ENCODE results near the gene WNT2. TPM values are rescaled to one million over a fixed set of nuclear protein-coding genes. Genes with fewer than 3 reads are reported as not detected.

Gene WNT2
- total RNA-seq, 4 donors from 2014 or later: 0.68 to 0.99 TPM; not detected in 2

DNA sequence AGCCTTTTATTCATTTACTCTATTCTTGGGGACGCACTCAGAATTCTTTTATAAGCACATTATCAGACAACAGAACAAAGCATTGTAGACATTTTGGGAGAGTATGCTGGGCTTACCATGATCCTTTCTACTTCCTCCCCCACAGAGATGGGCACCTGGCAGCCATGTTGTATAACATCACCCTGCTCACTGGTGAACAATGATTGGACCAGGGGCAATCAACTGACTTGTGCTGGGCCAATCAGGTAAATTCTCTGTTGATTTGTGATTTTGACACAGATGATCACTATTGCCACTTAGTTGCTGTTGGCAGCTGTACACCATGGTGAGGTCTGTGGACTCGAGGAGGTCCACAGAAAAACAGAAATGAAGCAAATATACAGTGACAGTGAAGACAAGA lies 43.7 kb downstream of the WNT2 start:
- no peaks in the 10 kb centered on the region for H3K27me3 ChIP-seq
- TF ChIP-seq POLR2A (IDR thresholded peaks at IDR 0.05) (no peak), POLR2AphosphoS5 (IDR thresholded peaks at IDR 0.05) (no peak), CTCF (IDR thresholded peaks at IDR 0.05) (no peak), EP300 (IDR thresholded peaks at IDR 0.05) (no peak)
- H3K27ac ChIP-seq: no peak overlapping the region
- H3K4me1 ChIP-seq: peaks cover 11% of the 10 kb centered on the region
- DNase-seq (ENCODE audit: low spot score in 2 of 2): peak in 1 of 2 donors; percentile 15
- 87% methylated on average over 2 of the region's 2 CpGs for WGBS
- H3K4me3 ChIP-seq: no peak overlapping the region
- H3K36me3 ChIP-seq: no peaks in the 10 kb centered on the region
- no peaks in the 10 kb centered on the region for H3K9me3 ChIP-seq

GRCh38 chr7:117278040-117278439 lies 44.8 kb downstream of the WNT2 start:
- DNase-seq (ENCODE audit: low spot score in 2 of 2): peak in 1 of 2 donors; percentile 64
- H3K9me3 ChIP-seq: no peaks in the 10 kb centered on the region
- H3K4me3 ChIP-seq: no peak overlapping the region
- no peak overlapping the region for H3K27ac ChIP-seq
- no peaks in the 10 kb centered on the region for H3K27me3 ChIP-seq
- 97% methylated on average over 10 of the region's 10 CpGs for WGBS
- no peak for TF ChIP-seq POLR2AphosphoS5 (IDR thresholded peaks at IDR 0.05)
- no peak for TF ChIP-seq EP300 (IDR thresholded peaks at IDR 0.05)
- TF ChIP-seq POLR2A (IDR thresholded peaks at IDR 0.05): no peak
- no peak for TF ChIP-seq CTCF (IDR thresholded peaks at IDR 0.05)
- H3K36me3 ChIP-seq: no peaks in the 10 kb centered on the region
- peaks cover 19% of the 10 kb centered on the region for H3K4me1 ChIP-seq

GRCh38 chr7:117277576-117277975 lies 45.3 kb downstream of the WNT2 start:
- Histone ChIP-seq H3K4me3 (no peak overlapping the region), H3K27ac (no peak overlapping the region), H3K36me3 (no peaks in the 10 kb centered on the region), H3K27me3 (no peaks in the 10 kb centered on the region), H3K4me1 (peaks cover 19% of the 10 kb centered on the region), H3K9me3 (no peaks in the 10 kb centered on the region)
- DNase-seq (ENCODE audit: low spot score in 2 of 2): peak in 1 of 2 donors; percentile 64
- 61% methylated on average over 3 of the region's 3 CpGs for WGBS
- TF ChIP-seq POLR2A (IDR thresholded peaks at IDR 0.05): no peak
- TF ChIP-seq POLR2AphosphoS5 (IDR thresholded peaks at IDR 0.05): no peak
- TF ChIP-seq CTCF (IDR thresholded peaks at IDR 0.05): no peak
- TF ChIP-seq EP300 (IDR thresholded peaks at IDR 0.05): no peak

GRCh38 chr7:117274951-117275350 lies 47.9 kb downstream of the WNT2 start:
- 68% methylated on average over 4 of the region's 4 CpGs for WGBS
- Histone ChIP-seq H3K27me3 (no peaks in the 10 kb centered on the region), H3K36me3 (no peaks in the 10 kb centered on the region), H3K9me3 (no peaks in the 10 kb centered on the region), H3K4me3 (no peak overlapping the region), H3K27ac (no peak overlapping the region), H3K4me1 (peaks cover 12% of the 10 kb centered on the region)
- no peak for DNase-seq (ENCODE audit: low spot score in 2 of 2)
- TF ChIP-seq POLR2A (IDR thresholded peaks at IDR 0.05) (no peak), CTCF (IDR thresholded peaks at IDR 0.05) (no peak), POLR2AphosphoS5 (IDR thresholded peaks at IDR 0.05) (no peak), EP300 (IDR thresholded peaks at IDR 0.05) (no peak)

DNA sequence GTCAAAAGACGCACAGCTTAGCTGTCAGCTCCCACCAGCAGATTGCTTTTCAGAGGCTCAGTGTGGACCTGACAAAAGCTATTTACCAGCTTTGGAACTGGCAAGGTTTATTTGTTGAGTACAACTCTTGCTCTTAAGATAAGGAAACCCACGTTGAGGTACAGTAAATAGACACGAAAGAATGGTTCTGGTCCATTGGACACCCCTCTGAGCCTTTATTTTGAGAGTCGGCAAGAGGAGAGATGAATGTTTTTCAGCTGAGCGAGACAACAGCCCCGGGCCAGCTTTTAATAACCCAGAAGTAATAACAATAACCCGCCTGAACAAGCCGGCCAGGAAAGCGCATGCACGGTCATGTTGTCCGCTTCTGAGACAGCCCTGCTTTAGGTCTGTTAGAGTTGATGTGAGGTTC lies 49.0 kb downstream of the WNT2 start:
- DNase-seq (ENCODE audit: low spot score in 2 of 2): no peak
- Histone ChIP-seq H3K9me3 (no peaks in the 10 kb centered on the region), H3K4me1 (peaks cover 10% of the 10 kb centered on the region), H3K27ac (no peak overlapping the region), H3K27me3 (no peaks in the 10 kb centered on the region), H3K36me3 (no peaks in the 10 kb centered on the region), H3K4me3 (no peak overlapping the region)
- WGBS: 52% methylated on average over 11 of the region's 11 CpGs
- TF ChIP-seq POLR2A (IDR thresholded peaks at IDR 0.05) (no peak), CTCF (IDR thresholded peaks at IDR 0.05) (no peak), EP300 (IDR thresholded peaks at IDR 0.05) (no peak), POLR2AphosphoS5 (IDR thresholded peaks at IDR 0.05) (no peak)

Data from suprapubic skin (tissue), 4 donors.